Measurements from ENCODE around the gene UNC79.
"Not testable (repeated sequence)": the region's sequence is repeated elsewhere in the genome, so short reads cannot be mapped to it uniquely, and the experiment has no call there.

The UNC79 gene

GRCh38 chr14:93496856-93497741 is 66.4 kb downstream of the UNC79 start:
- no peak for DNase-seq

- DNase-seq: no peak
Observed at GRCh38 chr14:93510056-93510455, 79.3 kb downstream of the UNC79 start.

- DNase-seq: no peak
Observed at GRCh38 chr14:93511001-93511400, 80.3 kb downstream of the UNC79 start.

- no peak for DNase-seq
Observed at GRCh38 chr14:93520053-93520607, 89.4 kb downstream of the UNC79 start.

GRCh38 chr14:93522221-93522620 is 91.5 kb downstream of the UNC79 start:
- no peak for DNase-seq

GRCh38 chr14:93525216-93525615 is 94.5 kb downstream of the UNC79 start:
- not testable (repeated sequence) for DNase-seq

GRCh38 chr14:93525696-93526451 is 95.1 kb downstream of the UNC79 start:
- DNase-seq: no peak

GRCh38 chr14:93527203-93527607 is 96.5 kb downstream of the UNC79 start:
- no peak for DNase-seq

- no peak for DNase-seq
Observed at GRCh38 chr14:93528884-93529558, 98.3 kb downstream of the UNC79 start.

GRCh38 chr14:93531644-93532043 is 100.9 kb downstream of the UNC79 start:
- DNase-seq: no peak

- DNase-seq: no peak
Observed at GRCh38 chr14:93532541-93532940, 101.8 kb downstream of the UNC79 start.

- DNase-seq: no peak
Observed at GRCh38 chr14:93533437-93533836, 102.7 kb downstream of the UNC79 start.

GRCh38 chr14:93533842-93534241 is 103.1 kb downstream of the UNC79 start:
- DNase-seq: no peak

GRCh38 chr14:93535537-93535936 is 104.8 kb downstream of the UNC79 start:
- DNase-seq: no peak

- DNase-seq: no peak
Observed at GRCh38 chr14:93536945-93537344, 106.2 kb downstream of the UNC79 start.

- no peak for DNase-seq
Observed at GRCh38 chr14:93537951-93538350, 107.2 kb downstream of the UNC79 start.

- peak in 1 of 5 experiments; percentile 30 for DNase-seq
Observed at GRCh38 chr14:93538413-93538812, 107.7 kb downstream of the UNC79 start.

- no peak for DNase-seq
Observed at GRCh38 chr14:93540235-93540634, 109.5 kb downstream of the UNC79 start.

GRCh38 chr14:93543766-93544165 is 113.0 kb downstream of the UNC79 start:
- no peak for DNase-seq

GRCh38 chr14:93544212-93544611 is 113.5 kb downstream of the UNC79 start:
- DNase-seq: no peak

GRCh38 chr14:93546642-93547041 is 115.9 kb downstream of the UNC79 start:
- no peak for DNase-seq

GRCh38 chr14:93548102-93548843 is 117.5 kb downstream of the UNC79 start:
- peak in 1 of 5 experiments; percentile 39 for DNase-seq
